HG02588 (cell line): Measurements from ENCODE around the gene TBL1XR1.

Experiments used
- ATAC-seq: cut with Tn5 transposase; IDR thresholded peaks from one replicate; pipeline ENCODE4 v1.9.1; 2021; ENCODE audit warnings: mild to moderate bottlenecking, moderate library complexity; ENCODE audit not compliant: unreplicated experiment

The TBL1XR1 gene

DNA sequence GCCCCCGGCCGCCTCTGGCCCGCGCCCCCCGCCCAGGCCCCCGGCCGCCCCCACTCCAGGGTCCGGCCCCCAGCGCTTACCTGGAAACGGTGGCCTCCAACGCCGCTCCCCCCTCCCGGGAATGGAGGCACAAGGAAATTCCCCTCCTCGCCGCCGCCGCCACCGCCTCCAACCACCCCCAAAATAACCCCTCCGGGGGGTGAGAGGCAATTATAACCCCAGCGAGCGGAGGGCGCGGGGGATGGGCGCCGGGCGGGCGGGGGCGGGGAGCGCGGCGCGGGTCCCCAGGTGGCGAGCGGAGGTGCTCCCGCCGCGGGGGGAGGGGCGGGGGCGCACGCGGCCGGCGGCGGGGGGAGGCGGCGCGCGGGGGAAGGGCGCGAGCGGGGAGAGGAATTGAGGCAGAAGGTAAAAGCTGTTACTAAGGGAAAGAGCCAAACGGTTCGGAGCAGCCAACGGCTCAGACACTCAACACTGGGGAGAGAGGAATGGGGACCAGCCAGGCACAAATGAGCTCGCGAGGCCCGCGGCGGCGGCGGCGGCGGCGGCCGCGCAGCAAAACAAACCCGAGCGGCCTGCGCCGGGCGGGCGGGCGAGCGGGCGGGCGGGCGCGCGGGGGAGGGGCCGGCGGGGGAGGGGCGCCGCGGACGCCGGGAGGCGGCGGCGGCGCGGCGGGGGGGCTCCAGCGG is at the start of gene TBL1XR1:
TBL1XR1 (minus strand) TSS at position 442 of the 686 bp plus-strand sequence. CDS start 132,505 bp downstream, outside the sequence.
- peak; percentile 41 for ATAC-seq

DNA sequence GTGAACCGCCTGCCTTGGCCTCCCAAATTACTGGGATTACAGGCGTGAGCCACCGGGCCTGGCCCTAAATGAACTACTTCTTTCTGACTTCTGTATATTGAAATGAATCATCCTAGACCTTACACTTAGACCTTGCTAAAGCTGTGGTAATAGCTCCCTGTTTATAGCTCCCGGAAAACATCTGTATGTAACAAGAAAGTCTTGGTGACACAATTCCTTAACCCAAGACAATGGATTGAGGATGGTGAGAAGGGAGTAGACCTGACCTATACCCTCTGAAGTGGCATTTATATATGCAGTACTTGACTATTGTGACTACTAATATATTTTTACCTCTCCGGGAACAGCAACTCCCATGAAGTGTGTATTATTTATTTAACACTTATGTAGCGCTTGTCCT is 48.0 kb upstream of the TBL1XR1 start:
- no peak for ATAC-seq

DNA sequence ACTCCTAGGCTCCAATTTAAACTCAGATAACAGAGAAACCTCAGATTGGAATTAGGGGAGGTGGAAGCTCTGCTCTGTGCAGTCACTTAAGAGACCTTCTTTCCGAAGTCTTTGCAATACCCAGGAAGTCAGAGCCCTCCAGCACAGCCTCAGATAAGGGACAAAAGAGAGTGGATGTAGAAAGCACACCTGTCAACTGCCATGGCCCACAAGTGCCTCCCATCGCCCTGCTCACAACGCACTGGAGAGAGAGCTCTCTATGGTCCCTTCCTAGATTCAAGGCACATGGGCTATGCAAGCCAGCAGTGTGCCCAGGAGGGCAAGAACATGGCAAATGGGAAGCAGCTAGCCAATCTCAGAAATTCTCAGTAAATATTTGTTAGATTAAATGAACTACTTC is 47.3 kb upstream of the TBL1XR1 start:
- ATAC-seq = no peak

DNA sequence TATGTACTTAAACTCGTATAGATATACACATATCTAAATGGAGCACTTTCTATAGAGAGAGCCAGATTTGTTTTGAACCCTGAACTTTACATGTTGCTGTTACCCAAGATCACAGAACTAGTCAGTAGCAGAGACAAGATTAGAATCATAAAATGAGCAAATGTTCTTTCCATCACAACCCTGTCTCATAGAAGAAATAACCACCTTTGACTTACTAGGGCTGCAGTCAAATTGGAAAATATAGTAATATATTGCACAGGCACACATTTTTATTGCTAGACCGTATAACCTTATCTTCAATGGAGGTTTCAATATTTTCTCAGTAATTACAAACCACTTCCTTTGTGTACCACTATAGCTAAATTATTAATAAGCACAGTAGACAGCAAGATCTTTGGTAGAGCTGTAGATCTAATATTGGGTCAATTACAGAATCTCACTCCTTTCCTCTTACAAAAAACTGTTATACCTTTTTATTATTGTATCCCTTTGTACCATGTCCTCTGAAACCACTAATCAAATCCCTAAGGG is 41.5 kb upstream of the TBL1XR1 start:
- no peak for ATAC-seq

DNA sequence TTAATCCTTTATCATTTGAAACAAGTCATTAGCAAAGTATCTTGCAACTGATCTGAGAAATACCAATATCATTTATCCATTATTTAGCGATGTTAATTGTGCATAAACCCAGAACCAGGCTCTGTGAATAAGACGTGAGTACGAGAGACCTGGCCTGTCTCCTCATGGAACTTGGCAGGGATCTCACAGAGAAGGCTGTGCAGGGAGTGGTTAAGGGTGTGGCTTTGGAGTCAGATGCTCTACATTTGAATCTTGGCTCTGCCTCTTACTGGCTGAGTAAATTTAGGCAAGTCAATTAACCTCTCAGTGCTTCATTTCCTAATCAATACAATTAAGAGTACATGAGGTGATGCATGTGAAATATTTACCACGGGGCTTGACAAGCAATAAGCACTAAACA is 39.9 kb upstream of the TBL1XR1 start:
- no peak for ATAC-seq

DNA sequence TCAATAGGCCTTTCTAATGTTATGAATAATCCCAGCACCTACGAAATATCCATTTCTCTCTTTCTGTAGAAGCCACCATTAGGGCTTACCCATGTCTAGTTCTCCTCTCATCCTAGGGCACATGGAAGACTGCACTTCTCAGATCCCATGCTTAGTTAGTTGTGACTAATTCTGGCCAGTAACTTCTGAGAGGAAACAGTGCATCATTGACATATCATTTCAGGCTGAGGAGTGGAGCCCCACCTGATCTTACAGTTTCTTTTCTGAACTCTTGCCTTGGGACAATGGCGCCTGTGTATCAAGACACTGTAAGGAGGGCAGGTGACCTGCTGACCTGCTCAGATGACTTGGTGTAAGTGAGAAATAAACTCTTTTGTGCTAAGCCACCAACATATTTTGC is 39.4 kb upstream of the TBL1XR1 start:
- no peak for ATAC-seq

DNA sequence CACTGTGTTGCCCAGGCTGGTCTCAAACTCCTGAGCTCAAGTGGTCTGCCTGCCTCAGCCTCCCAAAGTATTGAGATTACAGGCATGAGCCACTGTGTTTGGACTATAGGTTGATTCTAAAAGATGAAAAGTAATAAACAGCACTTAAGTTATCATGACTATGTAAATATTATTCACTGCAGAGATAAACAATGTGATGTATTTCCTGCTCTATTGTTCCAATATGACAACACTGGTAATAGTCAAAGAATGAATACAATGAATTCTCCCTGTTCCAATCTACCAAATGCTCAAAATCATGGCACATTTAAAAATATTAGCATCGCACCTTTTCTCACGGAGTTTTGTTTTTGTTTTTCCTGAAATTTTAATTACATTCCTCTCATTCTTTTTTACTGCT is 36.8 kb upstream of the TBL1XR1 start:
- ATAC-seq = no peak

DNA sequence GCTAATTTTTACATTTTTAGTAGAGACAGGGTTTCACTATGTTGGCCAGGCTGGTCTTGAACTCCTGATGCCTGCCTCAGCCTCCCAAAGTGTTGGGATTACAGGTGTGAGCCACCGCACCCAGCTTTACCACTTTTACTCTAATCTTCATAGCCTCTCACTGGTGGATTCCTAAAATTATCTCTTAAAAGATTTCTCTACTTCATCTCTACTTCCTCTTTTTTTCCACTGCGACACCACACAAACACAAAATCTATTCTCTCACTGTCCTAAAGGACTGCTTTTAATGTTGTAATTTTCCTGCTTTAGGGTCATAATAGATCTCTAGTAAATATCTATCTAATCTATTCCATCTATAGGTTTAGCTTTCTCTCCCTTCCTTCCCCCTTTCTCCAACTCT is 34.0 kb upstream of the TBL1XR1 start:
- ATAC-seq = no peak

DNA sequence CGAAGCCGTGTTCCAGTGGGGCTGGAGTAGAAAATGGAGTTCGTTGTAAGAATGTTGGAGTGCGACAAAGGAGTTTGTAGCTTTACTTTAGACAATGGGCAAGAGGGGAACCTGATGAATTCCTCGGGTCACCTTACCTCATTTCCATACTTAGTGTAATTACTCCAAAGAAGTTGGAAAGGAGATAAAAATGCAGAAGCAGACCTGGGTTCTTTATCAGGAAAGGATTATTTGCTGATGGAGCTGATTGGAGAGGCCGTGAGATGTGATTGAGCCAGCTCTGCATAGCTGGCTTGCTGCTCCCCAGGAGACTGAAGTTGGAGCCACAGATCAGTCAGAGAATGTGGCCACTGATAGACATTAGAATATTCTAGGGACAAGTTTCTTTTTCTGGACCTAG is 33.4 kb upstream of the TBL1XR1 start:
- ATAC-seq = no peak

DNA sequence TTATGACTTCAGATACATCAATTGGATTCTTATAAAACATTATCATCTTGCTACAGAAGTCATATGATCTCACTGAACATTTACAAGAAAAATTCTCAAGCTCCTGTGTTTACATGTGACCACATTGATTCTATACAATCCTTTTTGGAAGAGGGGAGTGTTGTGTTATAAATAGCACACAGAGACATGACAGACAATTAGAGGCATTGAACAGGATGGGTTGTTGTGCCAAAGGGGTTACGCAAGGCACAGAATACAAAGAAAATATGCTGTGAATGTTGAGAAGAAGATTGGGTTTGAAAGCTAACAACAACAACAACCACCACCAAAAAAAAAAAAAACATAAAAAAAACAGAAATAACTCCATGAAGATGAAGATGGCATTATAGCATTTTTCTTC is 32.5 kb upstream of the TBL1XR1 start:
- no peak for ATAC-seq

DNA sequence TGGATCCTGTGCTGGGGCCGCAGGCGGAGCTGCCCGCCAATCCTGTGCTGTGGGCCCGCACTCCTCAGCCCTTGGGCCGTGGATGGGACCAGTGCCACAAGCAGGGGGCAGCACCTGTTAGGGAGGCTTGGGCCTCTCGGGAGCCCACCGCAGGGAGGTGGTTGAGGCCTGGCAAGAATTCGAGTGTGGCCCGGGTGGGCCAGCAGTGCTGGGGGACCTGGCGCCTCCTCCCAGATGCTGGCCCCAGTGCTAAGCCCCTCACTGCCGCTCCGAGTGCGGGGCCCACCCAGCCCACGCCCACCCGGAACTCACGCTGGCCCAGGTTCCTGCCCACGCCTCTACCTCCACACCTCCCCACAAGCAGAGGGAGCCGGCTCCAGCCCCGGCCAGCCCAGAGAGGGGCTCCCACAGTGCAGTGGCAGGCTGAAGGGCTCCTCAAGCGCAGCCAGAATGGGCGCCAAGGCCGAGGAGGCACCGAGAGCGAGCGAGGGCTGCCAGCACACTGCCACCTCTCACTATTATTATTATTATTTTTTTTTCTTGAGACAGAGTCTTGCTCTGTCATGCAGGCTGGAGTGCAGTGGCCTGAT is 31.4 kb upstream of the TBL1XR1 start:
- no peak for ATAC-seq

DNA sequence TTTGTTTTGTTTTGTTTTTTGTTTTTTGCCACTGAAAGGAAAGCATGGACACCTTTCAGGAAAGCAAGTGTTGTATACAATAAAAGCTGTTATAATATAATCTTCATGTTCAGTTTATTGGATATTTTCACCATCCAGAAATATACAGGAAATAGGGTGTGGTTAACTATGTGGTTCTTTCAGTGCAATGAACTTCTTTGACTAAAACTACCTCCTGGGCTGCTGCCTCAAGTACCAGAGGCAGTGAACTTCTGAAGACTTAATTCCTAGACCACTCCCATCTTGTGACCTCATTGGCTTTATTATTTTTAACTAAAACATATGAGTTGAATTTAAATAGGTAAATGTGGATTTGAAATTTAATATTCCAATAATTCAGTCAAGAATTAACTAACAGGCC is 27.1 kb upstream of the TBL1XR1 start:
- no peak for ATAC-seq

DNA sequence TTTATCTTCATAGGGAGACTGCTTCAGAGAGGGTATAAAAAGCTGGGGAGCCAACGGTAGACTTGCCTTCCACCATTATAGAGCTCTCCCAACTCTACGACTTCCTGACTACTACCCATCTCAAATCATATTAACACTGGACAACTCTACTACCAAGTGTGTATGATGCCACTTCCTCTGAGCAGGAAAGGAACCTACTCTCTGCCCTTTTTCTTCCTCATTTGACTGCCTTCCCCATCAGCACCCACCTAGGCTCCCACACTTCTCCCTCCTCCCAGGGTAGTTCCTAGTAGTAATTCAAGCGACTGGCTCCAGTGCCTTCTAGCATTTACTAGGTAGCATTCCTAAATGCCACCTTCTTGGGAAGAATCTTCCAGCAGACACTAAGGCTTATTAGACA is 24.5 kb upstream of the TBL1XR1 start:
- no peak for ATAC-seq

DNA sequence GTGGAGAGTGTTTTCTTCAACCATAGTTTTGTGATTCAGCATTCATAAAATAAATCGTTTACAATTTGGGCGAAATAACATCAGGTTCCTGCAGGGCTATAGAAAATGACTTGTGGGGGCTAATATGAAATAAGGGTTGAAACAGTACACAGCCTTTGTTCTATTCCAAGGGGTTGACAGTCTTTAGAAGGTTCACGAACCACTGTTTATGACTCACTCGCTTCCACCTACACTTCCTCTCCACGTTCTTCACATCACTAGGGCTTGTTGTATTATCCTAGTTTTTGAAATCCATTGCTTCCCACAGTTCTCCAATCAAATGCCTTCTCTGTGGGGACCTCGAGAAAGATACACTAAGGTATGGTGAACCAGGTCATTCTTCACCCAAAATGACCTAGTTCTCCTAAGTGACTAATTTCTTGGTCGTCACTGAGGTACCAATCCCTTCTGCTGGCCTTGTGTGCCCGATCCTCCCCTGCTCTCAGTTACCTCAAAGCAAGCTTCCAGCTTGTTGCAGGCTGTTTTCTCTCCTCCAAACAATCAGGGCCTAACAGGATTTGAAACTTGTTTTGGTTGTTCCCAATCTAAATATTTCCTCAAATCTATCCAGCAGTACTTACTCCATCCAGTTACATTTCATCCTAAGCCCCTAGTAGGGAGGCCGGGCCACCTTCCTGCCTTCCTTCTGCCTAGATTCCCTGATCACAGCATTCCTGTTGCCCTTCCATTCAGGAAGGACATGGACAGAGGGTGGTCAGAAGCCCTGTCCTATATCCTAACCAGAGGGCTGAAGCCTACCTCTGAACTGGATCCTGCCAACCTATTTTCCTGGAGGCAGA is 23.1 kb upstream of the TBL1XR1 start:
- ATAC-seq = no peak

DNA sequence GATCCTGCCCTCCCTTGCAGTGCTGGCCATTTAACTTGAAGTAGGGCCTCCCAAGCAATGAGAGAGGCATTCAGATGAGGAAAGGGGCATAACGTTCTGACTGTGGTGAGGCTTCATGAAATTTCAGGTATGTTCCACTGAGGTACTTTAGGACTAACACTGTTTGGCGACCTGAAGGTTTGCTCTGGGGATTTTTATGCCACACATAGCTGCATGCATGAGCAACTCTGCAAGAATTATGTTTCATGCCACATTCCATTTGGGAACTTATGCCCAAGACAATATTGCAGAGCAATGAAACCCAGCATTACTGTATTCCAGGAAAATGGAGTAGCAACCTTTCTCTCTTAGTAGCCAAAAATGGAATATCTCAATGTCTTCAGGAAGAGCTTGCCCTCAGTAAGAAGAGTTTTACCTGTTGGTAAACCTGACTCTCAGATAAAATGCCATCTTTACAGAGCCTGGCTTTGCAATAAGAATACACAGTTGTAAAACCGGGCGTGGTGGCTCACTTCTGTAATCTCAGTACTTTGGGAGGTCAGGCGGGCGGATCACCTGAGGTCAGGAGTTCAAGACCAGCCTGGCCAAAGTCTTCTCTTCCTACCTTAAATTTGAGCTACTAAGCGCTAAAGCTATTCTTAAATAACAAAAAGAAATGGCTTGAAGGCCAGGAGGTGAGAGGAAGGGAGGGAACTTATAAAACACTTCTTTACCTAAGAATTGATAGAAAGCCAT is 16.7 kb upstream of the TBL1XR1 start:
- no peak for ATAC-seq

DNA sequence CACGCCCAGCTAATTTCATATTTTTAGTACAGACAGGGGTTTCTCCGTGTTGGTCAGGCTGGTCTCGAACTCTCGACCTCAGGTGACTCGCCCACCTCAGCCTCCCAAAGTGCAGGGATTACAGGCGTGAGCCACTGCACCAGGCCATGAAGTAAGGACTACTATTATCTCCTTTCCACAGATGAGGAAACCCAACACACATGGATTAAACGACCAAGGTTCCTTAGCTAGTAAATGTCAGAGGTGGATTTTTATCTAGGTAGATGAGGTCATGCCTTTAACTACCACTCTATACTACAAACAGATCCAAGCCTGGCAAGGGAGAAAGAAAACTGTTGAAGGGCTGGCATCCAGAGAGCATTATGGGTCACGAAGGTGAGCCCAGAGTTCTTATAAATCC is 15.5 kb upstream of the TBL1XR1 start:
- no peak for ATAC-seq

DNA sequence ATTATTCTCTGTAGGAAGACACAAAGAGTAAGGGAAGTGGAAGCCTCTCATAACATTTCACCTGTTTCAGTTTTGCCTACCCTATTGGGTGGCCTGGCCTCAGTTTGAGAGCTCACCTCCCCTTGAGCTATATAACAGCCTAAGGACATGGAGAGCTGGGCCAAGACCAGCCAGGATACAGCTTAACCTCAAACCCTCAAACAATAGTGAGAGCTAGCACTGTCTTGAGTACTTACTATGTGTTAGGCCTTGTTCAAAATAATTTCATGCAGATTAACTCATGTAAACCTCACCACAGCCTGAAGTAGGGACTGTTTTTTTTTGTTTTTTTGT is 15.0 kb upstream of the TBL1XR1 start:
- no peak for ATAC-seq

DNA sequence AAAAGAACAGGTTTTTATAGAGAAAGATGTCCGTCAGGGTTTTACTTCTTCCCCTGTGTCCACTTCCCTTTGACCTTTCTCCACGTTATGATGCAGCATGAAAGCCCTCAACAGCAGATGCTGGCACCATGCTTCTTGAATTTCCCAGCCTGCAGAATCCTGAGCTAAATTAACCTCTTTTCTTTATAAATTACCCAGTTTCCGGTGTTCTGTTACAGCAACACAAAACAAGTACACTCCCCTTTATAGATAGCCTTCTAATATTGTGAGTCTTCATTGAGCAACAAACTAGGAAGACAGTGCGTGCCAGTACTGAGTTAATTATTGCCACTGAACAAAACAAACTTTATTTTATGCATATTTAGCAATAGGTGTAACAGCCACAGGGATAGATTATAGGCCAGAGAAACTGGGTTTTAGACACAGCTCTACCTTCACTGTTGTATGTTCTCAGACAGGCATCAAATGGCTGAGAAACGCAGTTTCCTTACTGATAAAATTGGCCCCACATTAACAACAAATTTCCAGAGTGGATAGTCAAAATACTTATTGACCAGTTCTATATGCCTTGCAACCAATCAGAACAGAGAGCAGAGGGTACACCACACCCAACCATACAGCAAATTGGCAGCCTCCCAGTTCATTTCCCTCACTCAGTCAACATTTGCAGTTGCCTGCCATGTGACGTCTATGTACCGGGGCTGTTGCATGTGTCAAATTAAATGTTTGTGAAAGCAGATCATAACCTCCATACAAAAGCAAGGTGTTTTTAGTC is 14.4 kb upstream of the TBL1XR1 start:
- ATAC-seq = no peak

DNA sequence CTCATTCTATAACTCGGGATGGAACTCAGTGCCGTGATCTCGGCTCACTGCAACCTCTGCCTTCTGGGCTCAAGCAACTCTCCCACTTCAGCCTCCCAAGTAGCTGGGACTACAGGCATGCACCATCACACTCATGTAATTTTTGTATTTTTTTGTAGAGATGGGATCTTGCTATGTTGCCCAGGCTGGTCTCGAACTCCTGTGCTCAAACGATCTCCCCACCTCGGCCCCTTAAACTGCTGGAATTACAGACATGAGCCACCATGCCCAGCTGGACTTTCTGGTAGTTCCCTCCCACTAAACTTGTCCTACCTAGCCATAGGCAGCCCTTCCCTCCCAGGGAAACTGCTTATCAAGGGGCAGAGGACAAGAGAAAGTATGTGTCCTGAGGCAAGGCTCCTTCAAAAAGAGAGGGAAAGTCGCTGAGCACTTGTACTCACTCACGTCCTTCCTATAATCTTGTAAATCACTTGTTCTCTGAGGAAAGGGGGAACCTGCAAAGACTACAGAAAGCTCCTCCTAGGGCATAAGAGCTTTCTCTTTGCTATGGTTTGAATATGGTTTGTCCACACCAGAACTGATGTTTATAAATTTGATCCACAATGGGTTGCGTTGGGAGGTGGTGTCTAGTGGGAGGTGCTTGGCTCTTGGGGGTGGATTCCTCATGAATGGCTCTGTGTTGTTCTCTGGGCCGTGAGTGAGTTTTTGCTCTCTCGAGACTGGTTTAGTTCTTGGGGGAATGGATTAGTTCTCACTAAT is 13.6 kb upstream of the TBL1XR1 start:
- no peak for ATAC-seq

DNA sequence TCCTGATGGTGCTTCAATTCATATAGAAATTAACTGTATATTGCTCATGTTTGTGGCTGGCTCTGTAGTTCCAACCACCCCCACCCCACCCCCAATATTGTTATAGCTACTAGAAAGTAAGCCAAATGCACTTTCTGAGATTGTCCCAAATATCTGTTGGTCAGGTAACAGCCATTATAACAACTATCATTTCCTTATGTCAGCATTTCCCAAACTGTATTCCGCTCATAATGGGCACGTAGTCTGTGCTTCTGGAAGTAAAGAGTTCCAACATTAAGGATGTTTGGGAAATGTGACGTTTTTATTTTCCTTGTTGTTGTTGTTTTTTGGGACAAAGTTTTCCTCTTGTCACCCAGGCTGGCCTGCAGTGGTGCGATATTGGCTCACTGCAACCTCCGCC is 12.2 kb upstream of the TBL1XR1 start:
- ATAC-seq = no peak
